Subcutaneous abdominal adipose tissue (tissue), 5 donors: ENCODE data around the gene CCL24.
"Not testable (repeated sequence)": the region's sequence is repeated elsewhere in the genome, so short reads cannot be mapped to it uniquely, and the experiment has no call there.

Experiments
- H3K27ac ChIP-seq: one replicate; pipeline ENCODE4 v1.7.0; 2013; ENCODE audit warnings: low read depth, mild to moderate bottlenecking, inconsistent platforms, low read length, moderate library complexity
- H3K27me3 ChIP-seq, 5 donors: one replicate each; pipeline ENCODE4 v1.7.0; 2013; ENCODE audit warnings: low read length in 5 of 5, inconsistent platforms in 1 of 5; ENCODE audit not compliant: control insufficient read depth in 5 of 5, insufficient read depth in 4 of 5
- H3K36me3 ChIP-seq, 5 donors: one replicate each; pipeline ENCODE4 v1.7.0; 2013; ENCODE audit warnings: low read length in 5 of 5; ENCODE audit not compliant: control insufficient read depth in 5 of 5, insufficient read depth in 5 of 5
- H3K4me1 ChIP-seq, 5 donors: one replicate each; pipeline ENCODE4 v1.7.0; 2013; ENCODE audit warnings: low read length in 5 of 5, mild to moderate bottlenecking in 3 of 5, moderate library complexity in 1 of 5; ENCODE audit not compliant: control insufficient read depth in 5 of 5, insufficient read depth in 5 of 5
- H3K4me3 ChIP-seq, 5 donors: one replicate each; pipeline ENCODE4 v1.7.0; 2013; ENCODE audit warnings: low read length in 5 of 5, low read depth in 1 of 5
- H3K9ac ChIP-seq, 5 donors: one replicate each; pipeline ENCODE4 v1.7.0; 2013; ENCODE audit warnings: low read length in 5 of 5, mild to moderate bottlenecking in 4 of 5, moderate library complexity in 3 of 5
- H3K9me3 ChIP-seq, 5 donors: one replicate each; pipeline ENCODE4 v1.7.0; 2013; ENCODE audit warnings: low read length in 5 of 5; ENCODE audit not compliant: control insufficient read depth in 5 of 5
- donor health status: healthy.
- donor health status: healthy.
- donor health status: healthy.
- donor health status: healthy.
- donor health status: healthy.

Gene CCL24

GRCh38 chr7:75771224-75771623, 42.4 kb downstream of the CCL24 start:
- peaks cover 0 to 20% (median 11%) of the 10 kb centered on the region in 5 donors for H3K4me1 ChIP-seq
- no peaks in the 10 kb centered on the region for H3K27me3 ChIP-seq
- H3K9me3 ChIP-seq: no peaks in the 10 kb centered on the region
- no peak overlapping the region for H3K9ac ChIP-seq
- H3K4me3 ChIP-seq: no peak overlapping the region
- H3K27ac ChIP-seq: no peak overlapping the region
- H3K36me3 ChIP-seq: no peaks in the 10 kb centered on the region

- Histone ChIP-seq H3K27ac (no peak overlapping the region), H3K36me3 (no peaks in the 10 kb centered on the region), H3K27me3 (no peaks in the 10 kb centered on the region), H3K9me3 (no peaks in the 10 kb centered on the region), H3K4me3 (no peak overlapping the region), H3K9ac (no peak overlapping the region), H3K4me1 (peaks cover 0 to 4% (median 2%) of the 10 kb centered on the region in 5 donors)
These were observed 51.2 kb downstream of the CCL24 start for GRCh38 chr7:75762350-75762917.

- not testable (repeated sequence) for H3K9me3 ChIP-seq, H3K36me3 ChIP-seq, H3K27ac ChIP-seq, H3K4me1 ChIP-seq, H3K27me3 ChIP-seq, H3K9ac ChIP-seq, H3K4me3 ChIP-seq
These were observed 51.8 kb downstream of the CCL24 start for GRCh38 chr7:75761801-75762200.
